Stimulated activated CD8-positive, alpha-beta memory T cell treated with anti-CD3 and anti-CD28 coated beads, Interleukin-2, amount 100 ng/mL, for 1 hour (primary cell): ENCODE measurements around the gene GRM4.

Experiments used
- DNase-seq, 2 donors: peaks; one replicate each; pipeline ENCODE4 v3.0.0-alpha.2; 2020; ENCODE audit warnings: low read depth in 2 of 2

The GRM4 gene

GRCh38 chr6:33995309-33996119 lies 150.4 kb downstream of the GRM4 start:
- DNase-seq, result no peak

GRCh38 chr6:33994472-33995308 lies 151.2 kb downstream of the GRM4 start:
- no peak for DNase-seq

GRCh38 chr6:33993653-33994471 lies 152.0 kb downstream of the GRM4 start:
- no peak for DNase-seq

DNA sequence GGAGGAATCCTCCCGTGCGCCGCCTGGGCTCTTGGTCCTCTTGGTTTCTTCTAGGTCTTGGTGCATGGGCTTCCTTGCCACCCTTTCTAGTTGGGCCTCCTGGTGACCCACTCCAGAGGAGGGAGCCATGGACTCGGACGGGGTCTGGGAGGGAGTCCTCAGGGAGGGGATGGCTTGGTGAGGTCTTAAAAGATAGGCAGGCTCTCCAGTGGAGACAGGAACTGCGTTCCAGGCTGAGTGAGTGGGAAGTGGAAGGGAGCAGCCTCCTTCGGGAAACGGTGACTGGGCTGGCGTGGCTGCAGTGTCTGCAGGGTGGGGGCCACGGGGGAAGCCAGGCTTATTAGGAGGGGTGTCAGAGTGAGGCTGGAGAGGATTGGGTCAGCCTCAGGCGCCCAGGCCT lies 152.8 kb downstream of the GRM4 start:
- no peak for DNase-seq

DNA sequence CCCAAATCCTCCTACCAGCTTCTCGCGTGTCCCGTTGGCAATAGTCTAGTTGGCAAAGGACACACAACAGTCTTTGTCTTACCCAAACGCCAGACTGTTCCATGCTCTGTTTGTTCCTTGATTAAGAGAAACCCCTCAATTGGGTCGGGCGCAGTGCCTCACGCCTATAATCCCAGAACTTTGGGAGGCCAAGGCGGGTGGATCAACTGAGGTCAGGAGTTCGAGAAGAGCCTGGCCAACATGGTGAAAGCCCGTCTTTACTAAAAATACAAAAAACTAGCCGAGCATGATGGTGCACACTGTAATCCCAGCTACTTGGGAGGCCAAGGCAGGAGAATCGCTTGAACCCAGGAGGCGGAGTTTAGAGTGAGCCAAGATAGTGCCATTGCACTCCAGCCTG lies 153.7 kb downstream of the GRM4 start:
- no peak for DNase-seq

- no peak for DNase-seq
Measured at GRCh38 chr6:33991610-33992009, 154.3 kb downstream of the GRM4 start.

- no peak for DNase-seq
Measured at GRCh38 chr6:33990061-33990541, 155.8 kb downstream of the GRM4 start.

- no peak for DNase-seq
Measured at GRCh38 chr6:33989016-33989854, 156.7 kb downstream of the GRM4 start.

DNA sequence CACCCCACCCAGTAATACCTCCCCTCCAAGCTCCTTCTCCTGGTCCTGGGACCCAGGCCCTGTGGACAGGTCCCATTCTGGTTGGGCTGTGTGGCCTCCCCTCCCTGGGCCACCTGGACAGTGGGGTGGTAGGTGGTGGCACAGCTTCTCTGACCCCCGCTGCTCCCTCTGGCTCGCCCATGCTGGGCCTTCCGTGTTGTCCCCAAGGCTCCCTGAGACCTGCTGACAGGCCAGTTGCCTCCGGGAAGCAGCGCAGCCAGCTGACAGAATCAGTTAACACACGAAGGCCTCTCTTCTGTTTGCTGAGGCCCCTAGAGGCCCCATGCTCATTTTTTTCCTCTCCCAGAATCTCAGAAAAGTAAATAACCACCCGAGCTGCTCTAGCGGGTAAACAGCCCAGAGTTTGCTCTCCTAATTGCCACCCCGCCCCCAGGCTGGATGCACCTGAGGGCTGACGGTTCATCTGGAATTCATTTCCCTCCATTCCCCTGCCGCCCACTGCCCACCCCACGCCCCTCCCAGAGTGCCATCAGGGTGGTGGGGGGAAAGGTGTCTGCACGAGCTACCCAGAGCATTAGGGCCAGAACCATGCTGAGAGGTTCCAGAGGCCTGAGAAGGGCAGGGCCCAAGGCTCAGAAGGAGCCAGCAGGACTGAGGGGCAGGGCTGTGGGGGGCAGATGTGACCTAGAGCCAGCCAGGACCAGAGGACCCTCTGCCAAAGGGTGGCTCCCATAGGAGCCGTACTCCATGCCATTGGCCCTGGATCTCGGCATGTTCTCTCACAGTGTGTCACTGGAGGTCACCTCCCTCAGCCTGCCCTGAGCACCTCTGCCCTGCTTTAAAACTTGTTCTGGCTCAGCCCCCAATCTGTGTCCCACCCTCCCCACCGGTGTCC lies 157.5 kb downstream of the GRM4 start:
- no peak for DNase-seq

DNA sequence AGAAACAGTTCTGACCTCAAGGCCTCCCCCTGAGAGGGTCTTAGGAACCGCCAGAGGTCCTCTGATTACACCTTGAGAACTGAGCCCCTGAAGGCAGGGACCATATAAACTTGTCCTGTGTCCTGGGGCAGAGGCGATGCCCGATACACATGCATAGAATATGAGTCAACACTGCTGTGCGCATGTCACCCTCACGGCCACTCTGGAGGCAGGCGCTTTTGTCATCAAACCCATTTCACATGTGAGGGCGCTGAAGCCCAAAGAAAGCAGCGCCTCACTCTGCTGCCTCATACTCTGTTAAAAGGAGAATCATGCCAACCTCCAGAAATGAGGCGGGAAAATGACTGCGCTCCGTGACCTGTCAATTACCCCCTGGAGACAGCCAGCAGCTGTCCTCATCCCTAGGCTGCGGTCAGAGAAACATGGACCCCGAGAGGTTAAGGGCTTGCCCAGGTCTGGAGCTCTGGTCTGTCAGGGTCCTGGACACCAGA lies 158.3 kb downstream of the GRM4 start:
- no peak for DNase-seq

GRCh38 chr6:33985947-33986346 lies 159.9 kb downstream of the GRM4 start:
- no peak for DNase-seq

DNA sequence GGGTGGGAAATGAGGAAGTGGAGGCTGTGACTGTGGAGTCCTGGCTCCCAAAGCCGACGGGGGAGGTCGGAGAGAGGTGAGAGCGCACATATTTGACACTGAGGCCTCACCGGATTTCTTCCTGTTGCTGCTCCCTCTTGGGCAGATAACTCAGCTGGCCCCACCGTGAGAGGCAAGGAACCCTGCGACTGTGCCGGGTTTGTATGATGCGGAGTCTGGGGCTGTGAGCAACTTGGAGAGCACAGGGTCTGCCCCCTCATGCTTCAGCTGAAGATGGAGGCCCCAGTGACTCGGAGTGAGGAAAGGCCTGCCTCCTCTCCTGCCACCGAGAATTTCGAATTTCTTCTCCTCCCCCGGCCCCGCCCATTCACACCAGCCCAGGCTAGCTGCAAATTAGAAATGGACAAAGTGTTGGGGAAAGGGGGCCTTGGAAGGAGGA lies 160.6 kb downstream of the GRM4 start:
- no peak for DNase-seq

DNA sequence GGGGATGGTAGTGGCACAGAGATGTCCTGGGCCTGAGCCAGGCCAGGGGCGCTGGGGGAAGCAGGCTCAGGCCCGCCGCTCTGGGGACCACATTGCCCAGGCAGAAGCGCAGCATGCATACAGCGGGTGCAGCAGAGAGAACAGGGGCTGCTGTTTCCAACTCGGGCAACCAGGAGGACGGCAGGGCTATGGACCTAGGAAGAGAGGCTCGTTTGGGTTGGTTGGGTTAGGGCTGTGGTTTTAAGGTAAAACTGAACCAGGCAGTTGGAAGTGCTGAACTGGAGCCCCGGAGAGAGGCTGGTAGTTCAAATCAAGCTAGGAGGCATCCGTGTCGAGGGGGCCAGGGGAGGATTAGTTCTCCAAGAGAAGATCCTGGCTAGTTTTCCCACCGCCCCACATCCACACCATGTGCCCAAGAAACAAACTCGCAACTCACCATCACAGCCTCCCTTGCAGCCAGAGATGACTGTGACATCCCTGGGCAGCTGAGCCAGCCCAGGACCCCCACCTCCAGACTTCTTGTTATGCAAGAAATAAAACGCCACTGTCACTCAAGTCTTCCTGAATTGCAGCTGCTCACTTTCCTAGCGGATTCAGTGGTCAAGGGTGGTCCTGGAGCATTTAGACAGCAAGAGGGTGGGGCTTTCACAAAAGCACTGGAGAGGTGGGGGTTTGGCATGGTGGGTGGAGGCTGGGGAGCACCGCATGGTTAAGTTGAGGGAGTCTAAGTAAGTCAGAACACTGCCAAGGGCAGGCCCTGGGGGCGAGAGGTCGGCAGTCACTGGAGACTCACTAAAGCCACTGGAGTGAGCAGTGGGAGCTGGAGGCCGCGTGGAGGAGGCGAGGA lies 161.2 kb downstream of the GRM4 start:
- no peak for DNase-seq

DNA sequence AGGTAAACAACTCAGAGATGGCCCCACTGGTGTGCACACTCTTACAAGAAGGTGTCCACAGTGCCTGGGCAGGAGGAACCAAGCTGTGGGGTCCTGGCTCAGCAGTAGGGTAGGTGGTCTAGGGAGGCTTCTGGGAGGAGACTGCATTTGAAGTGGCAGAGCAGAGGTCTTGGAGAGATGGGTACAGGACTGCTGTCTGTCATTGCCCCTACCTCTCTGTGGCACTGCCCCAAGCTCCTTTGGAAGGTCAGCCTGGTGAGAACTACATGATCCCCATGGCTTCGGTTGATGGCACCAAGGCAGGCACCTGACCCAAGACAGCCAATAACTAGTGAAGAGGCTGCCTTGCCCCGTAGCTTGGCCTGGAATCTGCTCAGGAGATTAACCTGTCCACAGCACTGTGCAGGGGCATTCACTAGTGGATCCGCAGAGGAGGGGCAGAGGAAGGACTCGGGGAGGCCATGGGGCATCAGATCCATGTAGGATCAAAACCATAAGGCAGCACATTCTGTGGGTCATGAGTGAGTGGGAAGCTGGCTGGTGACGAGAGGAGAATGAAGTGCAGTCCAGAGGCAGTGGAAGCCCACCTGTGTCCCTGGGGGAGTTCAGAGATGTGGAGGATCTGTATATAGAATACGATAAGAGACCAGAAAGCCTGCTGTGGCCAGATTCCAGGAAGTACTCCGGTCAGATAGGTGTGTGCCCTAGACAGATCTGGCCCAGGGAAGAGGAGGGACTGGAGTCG lies 162.0 kb downstream of the GRM4 start:
- no peak for DNase-seq

GRCh38 chr6:33983109-33983716 lies 162.7 kb downstream of the GRM4 start:
- DNase-seq, result no peak

DNA sequence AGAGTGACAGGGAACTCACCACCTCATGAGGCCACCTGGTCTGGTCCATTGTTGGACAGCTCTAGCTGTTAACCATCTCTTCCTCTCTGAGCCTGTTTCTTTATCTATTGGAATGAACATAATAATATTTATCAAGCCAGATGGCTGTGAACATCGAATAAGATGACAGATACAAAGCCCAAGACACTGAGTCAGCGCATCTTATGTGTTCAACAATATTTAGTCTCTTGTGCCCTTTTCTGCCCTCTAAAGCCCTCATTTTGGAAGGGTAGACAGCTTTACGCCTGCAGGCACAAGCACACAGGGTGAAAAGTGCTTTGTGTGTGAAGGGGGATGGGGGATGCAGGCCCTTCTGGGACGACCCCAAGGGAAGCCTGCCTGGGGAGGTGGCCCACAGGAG lies 164.0 kb downstream of the GRM4 start:
- DNase-seq, result no peak

DNA sequence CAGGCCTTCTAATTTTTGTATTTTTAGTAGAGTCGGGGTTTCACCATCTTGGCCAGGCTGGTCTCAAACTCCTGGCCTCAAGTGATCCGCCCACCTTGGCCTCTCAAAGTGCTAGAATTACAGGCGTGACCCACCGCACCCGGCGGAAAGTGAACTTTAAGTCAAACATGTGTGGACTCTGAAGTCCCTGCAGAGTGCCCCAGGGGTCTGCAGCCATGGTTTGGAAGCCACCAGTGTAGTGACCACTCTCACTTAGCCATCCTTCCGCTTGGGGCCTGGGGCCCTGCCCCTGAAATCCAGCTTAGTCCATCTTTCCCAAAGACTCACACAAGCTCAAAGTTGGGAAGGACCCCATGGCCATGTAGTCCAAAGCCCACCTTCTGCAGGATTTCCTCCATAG lies 164.5 kb downstream of the GRM4 start:
- no peak for DNase-seq
